ENCODE measurements around the gene SLC23A2.

Gene SLC23A2

GRCh38 chr20:4957939-4958362, 43.4 kb downstream of the SLC23A2 start:
- TF ChIP-seq CTCF (IDR thresholded peaks at IDR 0.05; ENCODE audit: unreplicated experiment in 3 of 3) = no peak
- peaks cover 9% of the 10 kb centered on the region for H3K4me1 Mint-ChIP-seq
- no peaks in the 10 kb centered on the region for H3K9me3 Mint-ChIP-seq
- no peaks in the 10 kb centered on the region for H3K27me3 Mint-ChIP-seq (ENCODE audit: low read depth)
- no peak overlapping the region for H3K4me3 Mint-ChIP-seq
- H3K36me3 Mint-ChIP-seq (ENCODE audit: low read depth) = no peaks in the 10 kb centered on the region
- H3K27ac Mint-ChIP-seq = no peak overlapping the region

- Mint-ChIP-seq H3K27me3 (ENCODE audit: low read depth) (no peaks in the 10 kb centered on the region), H3K27ac (no peak overlapping the region), H3K9me3 (peaks cover 1% of the 10 kb centered on the region), H3K36me3 (ENCODE audit: low read depth) (peaks cover 3% of the 10 kb centered on the region), H3K4me1 (peaks cover 9% of the 10 kb centered on the region), H3K4me3 (no peak overlapping the region)
- no peak for TF ChIP-seq CTCF (IDR thresholded peaks at IDR 0.05; ENCODE audit: unreplicated experiment in 3 of 3)
Measured at GRCh38 chr20:4957187-4957586, 44.1 kb downstream of the SLC23A2 start.

- Mint-ChIP-seq H3K27me3 (ENCODE audit: low read depth) (no peaks in the 10 kb centered on the region), H3K4me1 (peaks cover 1% of the 10 kb centered on the region), H3K36me3 (ENCODE audit: low read depth) (peaks cover 6% of the 10 kb centered on the region), H3K27ac (no peak overlapping the region), H3K4me3 (no peak overlapping the region), H3K9me3 (peaks cover 5% of the 10 kb centered on the region)
- peak; percentile 85 for TF ChIP-seq CTCF (IDR thresholded peaks at IDR 0.05; ENCODE audit: unreplicated experiment in 3 of 3)
Measured at GRCh38 chr20:4956200-4956810, 45.0 kb downstream of the SLC23A2 start.

GRCh38 chr20:4953881-4954280, 47.4 kb downstream of the SLC23A2 start:
- TF ChIP-seq CTCF (IDR thresholded peaks at IDR 0.05; ENCODE audit: unreplicated experiment in 3 of 3) = no peak
- Mint-ChIP-seq H3K9me3 (peaks cover 12% of the 10 kb centered on the region), H3K27ac (no peak overlapping the region)

GRCh38 chr20:4952229-4952628, 49.1 kb downstream of the SLC23A2 start:
- Mint-ChIP-seq H3K27me3 (ENCODE audit: low read depth) (no peaks in the 10 kb centered on the region), H3K4me3 (no peak overlapping the region), H3K9me3 (peaks cover 12% of the 10 kb centered on the region), H3K27ac (no peak overlapping the region), H3K4me1 (peaks cover 26% of the 10 kb centered on the region), H3K36me3 (ENCODE audit: low read depth) (peaks cover 6% of the 10 kb centered on the region)
- no peak for TF ChIP-seq CTCF (IDR thresholded peaks at IDR 0.05; ENCODE audit: unreplicated experiment in 3 of 3)

More at GRCh38 chr20:4953881-4954280, 47.4 kb downstream of the SLC23A2 start:
- Mint-ChIP-seq H3K4me1 (peaks cover 10% of the 10 kb centered on the region), H3K27me3 (ENCODE audit: low read depth) (no peaks in the 10 kb centered on the region), H3K36me3 (ENCODE audit: low read depth) (peaks cover 6% of the 10 kb centered on the region), H3K4me3 (no peak overlapping the region)

GRCh38 chr20:4951299-4951698, 50.0 kb downstream of the SLC23A2 start:
- H3K4me1 Mint-ChIP-seq = peaks cover 30% of the 10 kb centered on the region
- no peak overlapping the region for H3K4me3 Mint-ChIP-seq
- TF ChIP-seq CTCF (IDR thresholded peaks at IDR 0.05; ENCODE audit: unreplicated experiment in 3 of 3) = no peak
- H3K36me3 Mint-ChIP-seq (ENCODE audit: low read depth) = peaks cover 6% of the 10 kb centered on the region
- H3K27ac Mint-ChIP-seq = peak overlapping the region in 2 of 3 experiments; percentile 80 to 89
- no peaks in the 10 kb centered on the region for H3K27me3 Mint-ChIP-seq (ENCODE audit: low read depth)
- peaks cover 12% of the 10 kb centered on the region for H3K9me3 Mint-ChIP-seq
